ENCODE measurements around the gene TMEM132C. TPM values are rescaled to one million over a fixed set of nuclear protein-coding genes. Genes with fewer than 3 reads are reported as not detected.

Gene TMEM132C
- total RNA-seq, 4 donors from 2014 or later, result 2.0 to 3.7 (median 3.0) TPM

DNA sequence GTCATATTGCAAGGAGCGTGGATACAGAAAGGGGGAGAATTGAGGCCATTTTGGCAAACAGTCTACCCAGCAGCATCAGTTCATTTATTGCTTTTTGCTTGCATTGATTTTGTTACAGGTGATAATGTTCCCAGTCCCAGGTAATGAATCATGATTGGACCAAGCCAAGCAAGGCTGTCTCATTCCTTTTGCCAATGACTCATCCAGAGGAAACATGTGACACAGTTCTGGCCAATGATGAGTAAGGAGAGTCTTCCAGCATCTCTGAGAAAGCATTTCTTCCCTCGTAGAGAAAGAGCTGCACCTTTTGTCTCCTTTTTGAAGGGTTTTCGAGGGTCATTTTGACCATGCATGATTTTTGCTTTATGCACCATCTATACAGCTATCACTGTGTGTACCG is 488.6 kb downstream of the TMEM132C start:
- intact Hi-C loops (cut with DNase I; ENCODE audit: low total_unique reads), result no loop called here
- DNase-seq (ENCODE audit: low spot score in 2 of 2), result no peak
- no peak overlapping the region for H3K4me3 ChIP-seq (ENCODE audit: low read depth, poor library complexity, severe bottlenecking)
- WGBS, 2 donors, result 76 to 77% methylated on average over 4 of the region's 4 CpGs
- no peak for TF ChIP-seq CTCF (IDR thresholded peaks at IDR 0.05)
- TF ChIP-seq POLR2A (IDR thresholded peaks at IDR 0.05), result no peak

Small RNA genes within 50 kb of the gene (microRNA-seq; reads per million reads assigned to microRNA genes)
- gene MIR3612 (ENCODE audit: borderline number of aligned reads in 1 of 2, borderline replicate concordance in 2 of 2) (0 to 0.57 reads per million in 2 donors), gene MIR4419B (ENCODE audit: borderline number of aligned reads in 1 of 2, borderline replicate concordance in 2 of 2) (0 reads per million in 2 donors)

All from lower leg skin (tissue), 4 donors.